ENCODE measurements around the gene BIN1.

- TF ChIP-seq CTCF (conservative IDR thresholded peaks at IDR 0.05; ENCODE audit: low read depth, low read length) (no peak), EZH2 (IDR thresholded peaks at IDR 0.05; ENCODE audit: borderline replicate concordance, low read depth, low read length, poor library complexity, severe bottlenecking) (no peak)
These were observed 24.9 kb downstream of the BIN1 start for GRCh38 chr2:127081826-127082633.

Measured in A673 (cell line).